ENCODE measurements around the gene MARK4.
A peak's percentile ranks its signal among the peaks of the same experiment; 100 is the strongest.

Gene MARK4

DNA sequence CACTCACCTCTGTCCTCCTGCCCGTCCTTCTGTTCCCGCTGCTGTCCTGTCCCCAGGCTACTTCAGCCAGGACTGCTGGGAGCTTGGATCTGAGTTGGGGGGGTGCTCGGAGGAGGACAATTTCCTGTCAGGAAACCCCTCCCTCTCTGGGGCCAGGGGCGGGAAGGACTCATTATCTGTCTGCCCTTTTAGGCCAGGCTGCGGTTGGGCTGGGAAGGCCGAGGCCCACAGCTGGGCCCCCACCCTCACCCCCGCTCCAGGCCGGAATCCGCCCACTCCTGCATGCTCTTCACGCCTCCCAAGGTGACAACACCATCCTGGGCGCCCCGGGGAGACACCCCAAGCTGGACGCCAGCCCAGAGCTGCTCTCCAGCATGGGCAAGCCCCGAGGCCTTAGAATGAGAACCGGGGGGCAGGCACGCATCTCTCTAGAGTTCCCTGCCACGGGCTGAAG lies 5.7 kb upstream of the MARK4 start, which contains the start of gene EXOC3L2:
EXOC3L2 (minus strand) TSS at position 74 of the 454 bp plus-strand sequence. CDS start 6,362 bp downstream, outside the sequence.
- FAIRE-seq (no peak), DNase-seq (ENCODE audit: insufficient read length) (no peak)
- TF ChIP-seq TAF1 (IDR thresholded peaks at IDR 0.05; ENCODE audit: borderline replicate concordance, low read depth, low read length) (no peak), POLR2AphosphoS5 (IDR thresholded peaks at IDR 0.05; ENCODE audit: low read depth, low read length) (no peak), POLR2A (IDR thresholded peaks at IDR 0.05; ENCODE audit: low read depth, low read length) (no peak)

DNA sequence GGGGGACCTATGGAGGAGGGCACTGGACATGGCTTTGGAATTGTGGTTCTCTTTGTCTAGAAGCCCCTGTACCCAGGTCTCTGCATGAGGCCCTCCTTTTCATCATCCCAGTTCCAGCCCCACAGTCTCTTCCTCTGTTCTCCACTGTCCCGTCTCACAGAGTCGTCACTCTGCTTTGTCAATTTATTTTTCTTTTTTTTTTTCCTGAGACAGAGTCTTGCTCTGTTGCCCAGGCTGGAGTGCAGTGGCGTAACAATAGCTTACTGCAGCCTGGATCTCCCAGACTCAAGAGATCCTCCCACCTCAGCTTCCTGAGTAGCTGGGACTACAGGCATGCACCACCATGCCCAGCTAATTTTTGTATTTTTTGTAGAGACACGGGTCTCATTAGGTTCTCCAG lies 5.2 kb upstream of the MARK4 start:
- no peak for TF ChIP-seq POLR2AphosphoS5 (IDR thresholded peaks at IDR 0.05; ENCODE audit: low read depth, low read length)
- no peak for TF ChIP-seq POLR2A (IDR thresholded peaks at IDR 0.05; ENCODE audit: low read depth, low read length)
- no peak for TF ChIP-seq TAF1 (IDR thresholded peaks at IDR 0.05; ENCODE audit: borderline replicate concordance, low read depth, low read length)
- DNase-seq (ENCODE audit: insufficient read length) (no peak), FAIRE-seq (no peak)

DNA sequence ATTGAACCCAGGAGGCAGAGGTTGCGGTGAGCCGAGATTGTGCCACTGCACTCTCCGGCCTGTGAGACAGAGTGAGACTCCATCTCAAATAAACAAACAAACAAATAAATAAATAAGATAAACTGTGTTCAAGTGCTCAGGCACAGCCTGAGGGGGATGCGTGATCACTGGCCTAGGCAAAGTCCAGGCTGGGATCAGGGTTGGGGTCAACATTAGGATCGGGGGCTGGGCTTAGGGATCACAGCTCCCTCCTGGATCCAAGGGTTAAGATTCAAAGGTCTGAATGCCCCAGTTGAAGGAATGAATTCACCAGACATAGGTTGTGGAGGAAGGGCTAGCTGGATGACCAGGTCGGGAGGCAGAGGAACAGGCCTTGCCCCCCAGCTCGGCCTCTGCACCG lies 3.9 kb upstream of the MARK4 start:
- TF ChIP-seq POLR2A (IDR thresholded peaks at IDR 0.05; ENCODE audit: low read depth, low read length), result no peak
- TF ChIP-seq TAF1 (IDR thresholded peaks at IDR 0.05; ENCODE audit: borderline replicate concordance, low read depth, low read length), result no peak
- TF ChIP-seq POLR2AphosphoS5 (IDR thresholded peaks at IDR 0.05; ENCODE audit: low read depth, low read length), result no peak
- FAIRE-seq (no peak), DNase-seq (ENCODE audit: insufficient read length) (no peak)

DNA sequence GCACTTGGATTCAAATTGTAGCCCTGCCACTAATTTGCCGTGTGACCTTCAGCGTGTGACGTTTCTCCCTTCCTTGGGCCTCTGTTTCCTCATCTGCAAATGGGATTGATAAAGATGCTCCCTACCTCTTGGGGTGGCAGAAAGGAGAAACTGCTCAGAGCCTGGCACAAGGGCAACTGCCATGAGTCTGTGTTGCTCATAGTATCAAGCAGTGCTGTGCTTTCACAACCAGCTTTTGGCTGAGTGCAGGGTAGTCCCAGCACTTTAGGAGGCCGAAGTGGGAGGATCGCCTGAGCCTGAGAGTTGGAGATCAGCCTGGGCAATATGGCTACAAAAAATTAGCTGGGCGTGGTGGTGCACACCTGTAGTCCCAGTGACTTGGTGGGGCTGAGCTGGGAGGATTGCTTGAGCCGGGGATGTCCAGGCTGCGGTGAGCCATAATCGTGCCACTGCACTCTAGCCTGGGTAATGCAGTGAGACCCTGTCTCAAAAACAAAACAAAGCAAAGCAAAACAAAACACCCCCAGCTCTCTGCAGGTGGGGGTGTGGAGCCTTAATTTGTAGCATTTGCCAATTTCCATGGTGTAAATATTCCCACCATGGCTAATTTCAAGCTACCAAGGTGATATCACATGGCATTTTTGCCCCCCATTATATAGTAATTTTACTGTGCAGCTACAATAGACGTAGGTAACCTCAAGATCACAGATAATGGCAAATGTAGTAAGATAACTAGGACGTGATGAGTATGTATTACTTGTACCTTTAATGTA lies 1.6 kb upstream of the MARK4 start:
- FAIRE-seq, result peak; percentile 62

DNA sequence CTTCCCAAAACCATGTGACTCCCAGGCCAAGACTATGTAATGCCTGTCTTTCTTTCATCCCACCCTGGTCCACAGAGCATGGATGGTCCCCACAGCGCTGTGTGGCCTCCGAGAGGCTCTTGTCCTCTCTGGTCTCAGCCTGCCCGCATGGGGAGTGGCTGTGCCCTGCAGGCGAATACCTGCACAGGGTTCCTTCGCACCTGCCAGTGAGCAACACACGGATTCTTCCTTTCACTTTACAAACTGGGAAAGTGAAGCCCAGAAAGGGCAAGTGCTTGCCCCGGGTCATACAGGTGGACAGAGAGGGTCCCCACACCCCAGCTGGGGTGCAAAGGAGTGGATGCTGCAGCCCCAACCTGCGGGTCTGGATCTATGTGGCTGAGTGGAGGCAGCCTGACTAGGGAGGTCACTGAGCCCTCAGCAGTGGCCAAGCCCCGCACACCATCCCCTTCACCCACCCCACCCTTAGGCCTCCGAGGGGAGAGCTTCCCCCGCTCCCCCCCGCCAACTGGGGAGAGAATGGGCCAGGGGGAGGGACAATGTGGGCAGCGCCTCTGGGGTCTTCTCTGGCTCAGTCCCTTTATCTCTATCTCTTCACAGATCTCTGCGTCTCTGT lies 747 bp upstream of the MARK4 start:
- FAIRE-seq, result no peak
- TF ChIP-seq POLR2A (IDR thresholded peaks at IDR 0.05; ENCODE audit: low read depth, low read length), result no peak
- no peak for TF ChIP-seq TAF1 (IDR thresholded peaks at IDR 0.05; ENCODE audit: borderline replicate concordance, low read depth, low read length)
- no peak for TF ChIP-seq POLR2AphosphoS5 (IDR thresholded peaks at IDR 0.05; ENCODE audit: low read depth, low read length)
- DNase-seq (ENCODE audit: insufficient read length), result no peak

More for the DNA sequence above, 1.6 kb upstream of the MARK4 start:
- TF ChIP-seq TAF1 (IDR thresholded peaks at IDR 0.05; ENCODE audit: borderline replicate concordance, low read depth, low read length), result no peak
- DNase-seq (ENCODE audit: insufficient read length), result no peak

DNA sequence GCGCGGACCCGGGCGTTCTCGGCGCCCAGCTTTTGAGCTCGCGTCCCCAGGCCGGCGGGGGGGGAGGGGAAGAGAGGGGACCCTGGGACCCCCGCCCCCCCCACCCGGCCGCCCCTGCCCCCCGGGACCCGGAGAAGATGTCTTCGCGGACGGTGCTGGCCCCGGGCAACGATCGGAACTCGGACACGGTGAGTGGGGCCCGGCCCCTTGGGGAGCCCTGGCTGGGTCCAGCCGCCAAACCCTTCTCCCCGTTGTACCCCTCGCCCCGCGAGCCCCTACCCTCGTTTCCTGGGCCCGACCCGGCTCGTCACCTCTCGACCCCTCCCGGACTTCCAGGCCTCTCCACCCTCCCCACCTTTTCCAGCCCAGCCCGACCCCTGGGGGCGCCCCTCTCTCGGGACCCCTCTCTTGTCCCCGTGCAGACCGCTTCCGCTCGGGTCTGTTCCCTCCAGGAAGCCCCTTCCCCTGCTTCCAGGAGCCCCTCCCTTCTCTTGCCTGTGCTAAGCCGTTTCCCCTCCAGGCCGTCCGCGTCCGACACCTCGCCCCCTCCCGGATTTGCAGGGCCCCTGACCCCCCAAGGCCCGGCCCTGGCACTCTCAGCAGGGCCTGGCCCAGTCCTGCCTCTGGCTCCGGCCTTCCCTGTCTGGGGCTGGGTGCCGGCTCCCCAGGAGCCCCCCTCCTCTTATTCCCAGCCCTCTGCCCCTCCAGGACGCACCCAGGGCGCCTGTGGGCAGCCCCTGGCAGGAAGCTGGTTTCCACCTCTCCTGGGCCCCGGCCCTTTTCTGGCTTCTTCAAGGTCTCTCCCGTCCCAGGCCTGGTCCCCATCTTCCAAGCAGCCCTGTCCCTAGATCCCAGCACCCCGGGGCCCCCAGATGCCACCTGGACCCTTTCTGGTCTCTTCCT lies 632 bp downstream of the MARK4 start:
- DNase-seq (ENCODE audit: insufficient read length) (peak; percentile 69), FAIRE-seq (peak; percentile 36)
- TF ChIP-seq POLR2A (IDR thresholded peaks at IDR 0.05; ENCODE audit: low read depth, low read length) (no peak), TAF1 (IDR thresholded peaks at IDR 0.05; ENCODE audit: borderline replicate concordance, low read depth, low read length) (no peak), POLR2AphosphoS5 (IDR thresholded peaks at IDR 0.05; ENCODE audit: low read depth, low read length) (no peak)

DNA sequence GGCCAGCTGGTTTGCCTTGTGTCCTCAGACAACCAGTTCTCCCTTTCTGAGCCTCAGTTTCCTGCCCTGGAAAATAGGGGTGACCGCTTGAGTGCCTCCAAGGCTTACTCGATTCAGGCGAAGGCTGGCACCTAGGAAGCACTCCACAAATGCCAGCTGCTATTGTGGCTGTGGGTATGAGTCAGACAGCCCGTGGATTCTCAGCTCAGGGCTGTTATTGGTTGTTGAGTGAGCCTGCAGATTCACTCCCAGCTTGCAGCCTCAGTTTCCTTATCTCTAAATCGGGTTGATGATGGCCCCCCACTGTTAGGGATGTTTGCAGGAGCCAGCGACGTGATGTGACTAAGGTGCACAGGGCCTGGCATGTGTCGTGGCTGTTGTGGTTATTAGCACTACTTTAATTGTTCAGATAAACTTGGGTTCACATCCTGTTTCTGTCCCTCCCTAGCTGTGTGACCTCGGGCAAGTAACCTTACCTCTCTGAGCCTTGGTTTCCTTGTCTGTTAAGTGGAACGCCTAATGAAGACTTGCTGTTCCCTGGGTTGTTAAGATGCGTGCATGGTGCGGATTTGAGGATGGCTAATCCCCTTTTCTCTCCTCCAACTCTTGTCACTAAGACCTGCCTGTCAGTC lies 2.4 kb downstream of the MARK4 start:
- no peak for FAIRE-seq
- no peak for DNase-seq (ENCODE audit: insufficient read length)
- no peak for TF ChIP-seq TAF1 (IDR thresholded peaks at IDR 0.05; ENCODE audit: borderline replicate concordance, low read depth, low read length)
- TF ChIP-seq POLR2A (IDR thresholded peaks at IDR 0.05; ENCODE audit: low read depth, low read length), result no peak
- TF ChIP-seq POLR2AphosphoS5 (IDR thresholded peaks at IDR 0.05; ENCODE audit: low read depth, low read length), result no peak

DNA sequence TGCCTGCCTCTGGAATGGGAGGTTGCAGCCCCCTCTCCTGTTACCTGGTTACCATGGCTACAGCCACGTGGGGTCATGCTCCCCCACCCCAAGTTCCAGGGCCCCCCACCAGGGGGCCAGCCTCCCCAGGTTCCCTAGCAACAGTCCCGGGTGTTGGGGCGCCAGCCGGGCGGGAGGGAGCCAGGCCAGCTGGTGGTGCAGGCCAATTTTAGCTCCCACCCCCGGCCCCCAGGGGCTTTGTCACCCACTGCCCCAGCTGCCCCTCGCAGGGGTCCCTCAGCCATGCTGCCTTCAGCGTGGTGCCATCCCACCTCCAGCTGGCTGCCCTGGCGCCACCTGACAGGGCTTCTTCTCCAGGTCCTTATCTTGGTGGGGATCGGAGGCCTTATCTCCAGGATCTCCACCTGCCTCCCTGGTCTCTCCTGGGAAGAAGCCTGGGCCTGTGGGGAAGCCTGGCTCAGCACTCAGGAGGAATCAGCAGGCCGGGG lies 3.0 kb downstream of the MARK4 start:
- no peak for FAIRE-seq
- TF ChIP-seq POLR2AphosphoS5 (IDR thresholded peaks at IDR 0.05; ENCODE audit: low read depth, low read length), result no peak
- TF ChIP-seq POLR2A (IDR thresholded peaks at IDR 0.05; ENCODE audit: low read depth, low read length), result no peak
- no peak for TF ChIP-seq TAF1 (IDR thresholded peaks at IDR 0.05; ENCODE audit: borderline replicate concordance, low read depth, low read length)
- DNase-seq (ENCODE audit: insufficient read length), result no peak

DNA sequence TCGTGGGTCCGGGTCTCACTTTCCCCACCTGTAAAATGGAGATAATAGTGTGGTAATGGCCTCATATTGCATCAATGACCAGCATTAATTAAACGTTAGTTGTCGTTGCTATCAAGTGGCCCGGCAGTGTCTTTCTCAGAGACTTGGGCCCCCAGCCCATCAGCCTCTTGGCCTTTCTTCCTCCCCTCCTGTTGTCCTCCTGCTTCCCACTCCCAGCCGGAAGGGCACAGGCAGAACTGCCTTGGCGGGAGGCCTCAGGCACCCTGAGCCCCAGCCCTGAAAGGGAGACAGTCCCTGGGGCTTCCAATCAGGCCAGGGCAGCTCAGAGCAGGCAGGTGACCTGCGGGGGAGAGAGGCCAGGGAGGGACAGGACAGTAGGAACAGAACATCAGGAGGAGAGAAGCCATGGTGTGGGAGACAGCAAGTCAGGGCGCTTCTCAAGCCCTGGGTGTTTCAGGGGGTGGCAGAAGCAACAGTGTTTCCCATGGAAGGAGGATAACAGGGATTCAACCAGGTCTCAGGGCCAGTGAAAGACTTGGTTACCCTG lies 4.6 kb downstream of the MARK4 start:
- FAIRE-seq, result no peak
- no peak for DNase-seq (ENCODE audit: insufficient read length)

DNA sequence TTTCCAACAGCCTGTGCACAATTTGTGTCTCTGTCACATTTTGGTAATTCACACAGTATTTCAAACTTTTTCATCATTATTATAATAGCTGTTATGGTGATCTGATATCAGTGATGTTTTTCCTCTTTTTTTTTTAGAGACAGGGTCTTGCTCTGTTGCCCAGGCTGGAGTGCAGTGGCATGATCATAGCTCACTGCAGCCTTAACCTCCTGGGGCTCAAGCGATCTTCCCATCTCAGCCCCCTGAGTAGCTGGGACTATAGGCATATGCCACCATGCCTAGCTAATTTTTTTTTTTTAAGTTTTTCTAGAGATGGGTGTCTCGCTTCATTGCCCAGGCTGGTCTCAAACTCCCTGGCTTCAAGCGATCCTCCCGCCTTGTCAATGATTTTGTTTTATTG lies 5.8 kb downstream of the MARK4 start:
- TF ChIP-seq TAF1 (IDR thresholded peaks at IDR 0.05; ENCODE audit: borderline replicate concordance, low read depth, low read length) (no peak), POLR2AphosphoS5 (IDR thresholded peaks at IDR 0.05; ENCODE audit: low read depth, low read length) (no peak), POLR2A (IDR thresholded peaks at IDR 0.05; ENCODE audit: low read depth, low read length) (no peak)
- no peak for DNase-seq (ENCODE audit: insufficient read length)
- FAIRE-seq, result no peak

More for the DNA sequence above, 4.6 kb downstream of the MARK4 start:
- TF ChIP-seq POLR2AphosphoS5 (IDR thresholded peaks at IDR 0.05; ENCODE audit: low read depth, low read length) (no peak), POLR2A (IDR thresholded peaks at IDR 0.05; ENCODE audit: low read depth, low read length) (no peak), TAF1 (IDR thresholded peaks at IDR 0.05; ENCODE audit: borderline replicate concordance, low read depth, low read length) (no peak)
